Measurements from ENCODE around the gene SPA17.

GRCh38 chr11:124728134-124728533 is 54.4 kb downstream of the SPA17 start:
- TF ChIP-seq EP300 (IDR thresholded peaks at IDR 0.05), result no peak
- TF ChIP-seq, protein P1, sequence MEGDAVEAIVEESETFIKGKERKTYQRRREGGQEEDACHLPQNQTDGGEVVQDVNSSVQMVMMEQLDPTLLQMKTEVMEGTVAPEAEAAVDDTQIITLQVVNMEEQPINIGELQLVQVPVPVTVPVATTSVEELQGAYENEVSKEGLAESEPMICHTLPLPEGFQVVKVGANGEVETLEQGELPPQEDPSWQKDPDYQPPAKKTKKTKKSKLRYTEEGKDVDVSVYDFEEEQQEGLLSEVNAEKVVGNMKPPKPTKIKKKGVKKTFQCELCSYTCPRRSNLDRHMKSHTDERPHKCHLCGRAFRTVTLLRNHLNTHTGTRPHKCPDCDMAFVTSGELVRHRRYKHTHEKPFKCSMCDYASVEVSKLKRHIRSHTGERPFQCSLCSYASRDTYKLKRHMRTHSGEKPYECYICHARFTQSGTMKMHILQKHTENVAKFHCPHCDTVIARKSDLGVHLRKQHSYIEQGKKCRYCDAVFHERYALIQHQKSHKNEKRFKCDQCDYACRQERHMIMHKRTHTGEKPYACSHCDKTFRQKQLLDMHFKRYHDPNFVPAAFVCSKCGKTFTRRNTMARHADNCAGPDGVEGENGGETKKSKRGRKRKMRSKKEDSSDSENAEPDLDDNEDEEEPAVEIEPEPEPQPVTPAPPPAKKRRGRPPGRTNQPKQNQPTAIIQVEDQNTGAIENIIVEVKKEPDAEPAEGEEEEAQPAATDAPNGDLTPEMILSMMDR (IDR thresholded peaks at IDR 0.05), result no peak

Measured in tibial nerve (tissue), 4 donors.